AG04450 (cell line): ENCODE results near the gene CMSS1. TPM values are rescaled to one million over a fixed set of nuclear protein-coding genes. Genes with fewer than 3 reads are reported as not detected.

Experiments used
- CTCF ChIA-PET: fragments of 300-600, 350-600 bp; formaldehyde crosslinking; extraction: SDS; loops from one replicate; lab custom pipeline; 2022; ENCODE audit warnings: antibody characterized with exemption, inconsistent platforms; lab: Charles Lee
- POLR2A ChIA-PET: fragments of 350-600 bp; formaldehyde crosslinking; extraction: SDS; loops from one replicate; lab custom pipeline; 2021; ENCODE audit warnings: antibody characterized with exemption, inconsistent platforms; lab: Yijun Ruan, JAX
- DNase-seq: peaks from one replicate; pipeline ENCODE4 v3.0.0-alpha.2; 2011; ENCODE audit warnings: low read depth, low spot score
- H3K27ac ChIP-seq: one replicate; pipeline ENCODE4 v1.5.1; 2012; ENCODE audit warnings: low read depth, low read length, control low read depth
- H3K27me3 ChIP-seq: one replicate; pipeline ENCODE4 v1.6.0; 2012; ENCODE audit warnings: low read length; ENCODE audit not compliant: control insufficient read depth, insufficient read depth
- H3K4me3 ChIP-seq: 2 replicates; pipeline ENCODE4 v1.5.1; 2011; ENCODE audit warnings: mild to moderate bottlenecking, low read depth, low read length, control low read depth
- H3K9me3 ChIP-seq: 2 replicates; pipeline ENCODE4 v1.5.1; 2012; ENCODE audit warnings: low read length; ENCODE audit not compliant: control insufficient read depth, insufficient read depth
- polyA plus RNA-seq: library from polyadenylated mRNA; depleted of rRNA; stranded (reverse); fragments of >200 nt; gene quantifications from 2 replicates; pipeline ENCODE4 v1.2.3, GENCODE V29; 2011
- TF ChIP-seq, protein P1 (sequence below): IDR thresholded peaks from 2 replicates; pipeline ENCODE4 v1.5.1; 2011; ENCODE audit warnings: low read depth, low read length, control low read depth, inconsistent platforms

Gene CMSS1
- polyA plus RNA-seq, 1 experiment = 15.7 TPM

GRCh38 chr3:100008081-100008698 is 190.5 kb downstream of the CMSS1 start:
- POLR2A ChIA-PET = no interaction called here
- TF ChIP-seq, protein P1, sequence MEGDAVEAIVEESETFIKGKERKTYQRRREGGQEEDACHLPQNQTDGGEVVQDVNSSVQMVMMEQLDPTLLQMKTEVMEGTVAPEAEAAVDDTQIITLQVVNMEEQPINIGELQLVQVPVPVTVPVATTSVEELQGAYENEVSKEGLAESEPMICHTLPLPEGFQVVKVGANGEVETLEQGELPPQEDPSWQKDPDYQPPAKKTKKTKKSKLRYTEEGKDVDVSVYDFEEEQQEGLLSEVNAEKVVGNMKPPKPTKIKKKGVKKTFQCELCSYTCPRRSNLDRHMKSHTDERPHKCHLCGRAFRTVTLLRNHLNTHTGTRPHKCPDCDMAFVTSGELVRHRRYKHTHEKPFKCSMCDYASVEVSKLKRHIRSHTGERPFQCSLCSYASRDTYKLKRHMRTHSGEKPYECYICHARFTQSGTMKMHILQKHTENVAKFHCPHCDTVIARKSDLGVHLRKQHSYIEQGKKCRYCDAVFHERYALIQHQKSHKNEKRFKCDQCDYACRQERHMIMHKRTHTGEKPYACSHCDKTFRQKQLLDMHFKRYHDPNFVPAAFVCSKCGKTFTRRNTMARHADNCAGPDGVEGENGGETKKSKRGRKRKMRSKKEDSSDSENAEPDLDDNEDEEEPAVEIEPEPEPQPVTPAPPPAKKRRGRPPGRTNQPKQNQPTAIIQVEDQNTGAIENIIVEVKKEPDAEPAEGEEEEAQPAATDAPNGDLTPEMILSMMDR = no peak
- no peak overlapping the region for H3K4me3 ChIP-seq
- H3K27me3 ChIP-seq = no peaks in the 10 kb centered on the region
- H3K9me3 ChIP-seq = no peaks in the 10 kb centered on the region
- CTCF ChIA-PET = interaction anchor here (0.7 kb wide), 1 partner anchor 13 kb away, joined by 6 read pairs; no protein-coding TSS in a partner anchor
- DNase-seq = no peak
- no peak overlapping the region for H3K27ac ChIP-seq

GRCh38 chr3:100009276-100010086 is 191.8 kb downstream of the CMSS1 start:
- ChIA-PET POLR2A (no interaction called here), CTCF (no interaction called here)
- TF ChIP-seq, protein P1 = no peak

DNA sequence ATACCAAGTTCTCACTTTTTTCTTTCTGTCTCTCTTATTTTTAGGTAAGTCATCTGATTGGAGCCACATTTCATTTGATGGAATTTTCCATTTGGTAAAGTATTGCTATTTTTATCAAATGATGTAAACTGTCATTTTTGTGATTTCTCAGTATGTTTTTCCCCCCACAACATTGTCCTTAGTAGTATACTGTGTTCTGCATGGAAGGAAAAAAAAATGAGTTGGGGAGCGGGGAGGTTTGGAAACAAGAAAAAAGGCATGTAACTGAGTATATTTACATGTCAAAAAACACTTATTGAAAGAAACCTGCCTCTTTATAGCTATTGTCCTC is 192.4 kb downstream of the CMSS1 start:
- Histone ChIP-seq H3K27ac (no peak overlapping the region), H3K27me3 (no peaks in the 10 kb centered on the region), H3K9me3 (no peaks in the 10 kb centered on the region), H3K4me3 (no peak overlapping the region)
- ChIA-PET POLR2A (no interaction called here), CTCF (interaction anchor here (0.7 kb wide), 1 partner anchor 9 kb away, joined by 3 read pairs; no protein-coding TSS in a partner anchor)
- TF ChIP-seq, protein P1 = no peak
- no peak for DNase-seq

More at GRCh38 chr3:100009276-100010086, 191.8 kb downstream of the CMSS1 start:
- no peaks in the 10 kb centered on the region for H3K27me3 ChIP-seq
- H3K4me3 ChIP-seq = no peak overlapping the region
- H3K27ac ChIP-seq = no peak overlapping the region
- H3K9me3 ChIP-seq = no peaks in the 10 kb centered on the region
- no peak for DNase-seq

GRCh38 chr3:100018806-100019205 is 201.1 kb downstream of the CMSS1 start:
- ChIA-PET CTCF (interaction anchor here (1.0 to 1.1 kb wide), 2 partner anchors 8 to 27 kb away, joined by 3 read pairs; no protein-coding TSS in a partner anchor), POLR2A (no interaction called here)
- no peak for DNase-seq
- Histone ChIP-seq H3K27me3 (no peaks in the 10 kb centered on the region), H3K4me3 (no peak overlapping the region), H3K9me3 (no peaks in the 10 kb centered on the region), H3K27ac (no peak overlapping the region)
- TF ChIP-seq, protein P1 = no peak

DNA sequence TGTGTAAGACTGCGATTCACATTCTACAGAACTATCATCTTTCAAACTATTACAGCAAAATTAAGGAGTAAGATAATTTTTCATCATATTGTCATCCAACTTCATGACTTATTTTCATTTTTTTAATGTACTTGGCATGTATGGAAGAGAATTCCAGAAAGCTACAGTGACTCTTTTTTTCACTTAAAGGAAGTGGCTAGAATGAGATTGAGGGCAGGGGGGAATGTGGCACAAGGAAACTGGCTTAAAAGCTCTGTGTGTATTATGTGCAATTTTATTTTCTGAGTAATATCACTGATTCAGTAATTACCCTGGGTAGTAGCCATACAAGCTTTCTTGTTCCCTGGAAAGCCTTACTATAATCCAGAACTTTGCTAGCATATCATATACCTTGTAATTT is 202.1 kb downstream of the CMSS1 start:
- Histone ChIP-seq H3K27ac (no peak overlapping the region), H3K4me3 (no peak overlapping the region), H3K9me3 (no peaks in the 10 kb centered on the region), H3K27me3 (no peaks in the 10 kb centered on the region)
- POLR2A ChIA-PET = no interaction called here
- CTCF ChIA-PET = interaction anchor here (1.1 to 2.6 kb wide), 2 partner anchors 187 to 234 kb away, joined by 7 to 8 read pairs; no protein-coding TSS in a partner anchor
- no peak for DNase-seq
- TF ChIP-seq, protein P1 = no peak
